Sigmoid colon (tissue), 7 donors: ENCODE results near the gene TMEM258. TPM values are rescaled to one million over a fixed set of nuclear protein-coding genes. Genes with fewer than 3 reads are reported as not detected.

ENCODE experiments used
- DNase-seq: peaks from one replicate; pipeline ENCODE4 v3.0.0-alpha.2; 2019
- H3K27ac ChIP-seq, 4 donors: fragments of 200-600 bp; sonication (generic); one replicate each; pipeline ENCODE4 v1.5.1; 2016 to 2019; ENCODE audit warnings: mild to moderate bottlenecking in 1 of 4
- H3K27me3 ChIP-seq, 3 donors: fragments of 200-600 bp; sonication (generic); one replicate each; pipeline ENCODE4 v1.5.1; 2019; ENCODE audit warnings: mild to moderate bottlenecking in 1 of 3
- H3K36me3 ChIP-seq, 4 donors: fragments of 200-600 bp; sonication (generic); one replicate each; pipeline ENCODE4 v1.5.1; 2016 to 2019
- H3K4me1 ChIP-seq, 4 donors: fragments of 200-600 bp; sonication (generic); one replicate each; pipeline ENCODE4 v1.5.1; 2017 to 2019
- H3K4me3 ChIP-seq, 4 donors: fragments of 200-600 bp; sonication (generic); one replicate each; pipeline ENCODE4 v1.5.1; 2017 to 2019; ENCODE audit warnings: mild to moderate bottlenecking in 2 of 4, moderate library complexity in 1 of 4
- H3K9me3 ChIP-seq, 4 donors: fragments of 200-600 bp in 3 of 4; sonication (generic) in 3 of 4; one replicate each; pipeline versions ENCODE4 v1.5.1 to v1.6.1; 2013 to 2019
- CTCF ChIP-seq, 4 experiments: fragments of 450-650 bp in 3 of 4; fragments of 200-600 bp in 1 of 4; IDR thresholded peaks; one replicate each; pipeline ENCODE4 v1.5.1; 2016 to 2019; ENCODE audit warnings: antibody characterized with exemption in 4 of 4, mild to moderate bottlenecking in 3 of 4, moderate library complexity in 2 of 4
- EP300 ChIP-seq, 4 donors: sonication (generic); formaldehyde crosslinking; IDR thresholded peaks; one replicate each; pipeline ENCODE4 v1.6.1; 2017; ENCODE audit warnings: antibody characterized with exemption in 4 of 4
- POLR2A ChIP-seq, 2 donors: fragments of 450-650 bp; IDR thresholded peaks; one replicate each; pipeline ENCODE4 v1.6.1; 2016; ENCODE audit warnings: antibody characterized with exemption in 2 of 2, mild to moderate bottlenecking in 2 of 2, moderate library complexity in 2 of 2
- POLR2AphosphoS5 ChIP-seq, 4 donors: sonication (generic); formaldehyde crosslinking; IDR thresholded peaks; one replicate each; pipeline ENCODE4 v1.6.1; 2017; ENCODE audit warnings: antibody characterized with exemption in 4 of 4
- WGBS, 2 donors: extraction: QIAGEN DNeasy Blood & Tissue Kit; methylation state at CpG; one replicate each; pipeline ENCODE4 v1.1.7; 2013; 5-methylcytosine and 5-hydroxymethylcytosine counted together
- intact Hi-C: fragments of 100-400 bp; cut with DNase I; formaldehyde crosslinking; loops from one replicate; pipeline ENCODE4 v1.15.1; 2023
- polyA plus RNA-seq, 3 donors: library from polyadenylated mRNA; stranded (reverse); fragments of 200-250 nt; gene quantifications; one replicate each; pipeline ENCODE4 v1.2.3, GENCODE V29; 2013
- total RNA-seq, 4 donors: library from RNA; depleted of rRNA; stranded (reverse); fragments of >200 nt; gene quantifications; one replicate each; pipeline ENCODE4 v1.1.0, GENCODE V29; 2016
- donor health status: healthy with polysubstance abuse.
- donor health status: Bipolar disorder and iron deficiency.
- donor health status: healthy.

TMEM258 gene
- total and polyA plus RNA-seq, 7 donors, result 39.9 to 224 (median 64.7) TPM

DNA sequence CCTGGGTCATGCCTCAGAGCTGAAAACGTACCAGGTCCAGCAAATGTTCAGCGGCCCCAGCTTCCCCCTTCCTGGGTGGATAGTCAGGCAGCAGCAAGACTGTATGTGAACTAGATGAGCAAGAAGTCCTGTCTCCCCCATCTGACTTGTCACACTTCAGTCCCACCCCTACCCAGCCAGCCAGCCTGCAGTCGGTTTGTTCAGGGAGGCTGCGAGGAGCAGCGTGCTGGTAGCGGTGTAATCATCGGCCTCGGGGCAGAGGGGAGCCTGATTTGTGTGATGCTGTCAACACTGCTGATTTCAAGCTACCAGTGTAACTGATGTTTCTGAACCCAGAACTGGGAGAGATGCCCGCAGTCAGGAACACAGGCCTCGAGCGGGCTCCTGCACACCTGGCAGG is 9.6 kb downstream of the TMEM258 start:
- Histone ChIP-seq H3K4me1 (peaks cover 0 to under 1% (median 0%) of the 10 kb centered on the region in 4 donors), H3K4me3 (no peak overlapping the region), H3K9me3 (no peaks in the 10 kb centered on the region), H3K27ac (no peak overlapping the region), H3K36me3 (peaks cover 12 to 46% (median 27%) of the 10 kb centered on the region in 4 donors), H3K27me3 (no peaks in the 10 kb centered on the region)
- TF ChIP-seq CTCF (IDR thresholded peaks at IDR 0.05), result no peak
- no peak for TF ChIP-seq POLR2A (IDR thresholded peaks at IDR 0.05)
- TF ChIP-seq EP300 (IDR thresholded peaks at IDR 0.05), result no peak
- TF ChIP-seq POLR2AphosphoS5 (IDR thresholded peaks at IDR 0.05), result no peak
- WGBS, 2 donors, result 90 to 92% methylated on average over 11 of the region's 11 CpGs
- no peak for DNase-seq
- intact Hi-C loops, result no loop called here

DNA sequence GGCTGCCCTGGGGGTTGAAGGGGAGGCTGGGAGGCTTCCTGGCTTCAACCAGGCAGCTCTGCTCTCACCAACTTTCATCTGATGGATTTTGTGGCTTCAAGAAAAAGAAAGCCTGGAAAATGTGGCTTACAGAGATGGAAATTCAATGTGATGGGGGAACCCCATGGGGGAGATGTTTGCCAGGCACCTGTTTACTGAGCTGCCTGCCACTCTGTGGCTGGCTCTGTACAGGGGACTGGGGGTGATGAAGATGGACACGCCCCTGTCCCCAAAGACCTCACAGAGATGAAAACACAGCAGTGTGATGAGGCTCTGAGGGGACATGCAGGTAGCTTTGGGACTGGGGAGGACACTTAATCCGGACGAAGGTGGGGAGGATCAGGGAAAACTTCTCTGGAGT is 10.1 kb downstream of the TMEM258 start:
- DNase-seq, result no peak
- peaks cover 7 to 40% (median 22%) of the 10 kb centered on the region in 4 donors for H3K36me3 ChIP-seq
- H3K4me1 ChIP-seq, result peaks cover 0 to 6% (median 5%) of the 10 kb centered on the region in 4 donors
- no peak overlapping the region for H3K4me3 ChIP-seq
- no peak for TF ChIP-seq POLR2AphosphoS5 (IDR thresholded peaks at IDR 0.05)
- TF ChIP-seq CTCF (IDR thresholded peaks at IDR 0.05), result no peak
- TF ChIP-seq EP300 (IDR thresholded peaks at IDR 0.05), result no peak
- TF ChIP-seq POLR2A (IDR thresholded peaks at IDR 0.05), result no peak
- intact Hi-C loops, result no loop called here
- no peaks in the 10 kb centered on the region for H3K9me3 ChIP-seq
- 92 to 94% methylated on average over 3 of the region's 3 CpGs for WGBS, 2 donors
- peaks cover 0 to 4% (median 0%) of the 10 kb centered on the region in 3 donors for H3K27me3 ChIP-seq
- no peak overlapping the region for H3K27ac ChIP-seq

GRCh38 chr11:61781585-61781984 is 10.8 kb downstream of the TMEM258 start:
- no peak overlapping the region for H3K4me3 ChIP-seq
- WGBS, 2 donors, result 85 to 87% methylated on average over 5 of the region's 5 CpGs
- peaks cover 0 to 11% (median 9%) of the 10 kb centered on the region in 4 donors for H3K4me1 ChIP-seq
- H3K36me3 ChIP-seq, result peaks cover under 1 to 33% (median 16%) of the 10 kb centered on the region in 4 donors
- DNase-seq, result no peak
- TF ChIP-seq EP300 (IDR thresholded peaks at IDR 0.05), result no peak
- TF ChIP-seq CTCF (IDR thresholded peaks at IDR 0.05), result no peak
- no peak for TF ChIP-seq POLR2A (IDR thresholded peaks at IDR 0.05)
- no peak for TF ChIP-seq POLR2AphosphoS5 (IDR thresholded peaks at IDR 0.05)
- no peaks in the 10 kb centered on the region for H3K9me3 ChIP-seq
- peaks cover 0 to 9% (median 0%) of the 10 kb centered on the region in 3 donors for H3K27me3 ChIP-seq
- intact Hi-C loops, result no loop called here
- no peak overlapping the region for H3K27ac ChIP-seq

DNA sequence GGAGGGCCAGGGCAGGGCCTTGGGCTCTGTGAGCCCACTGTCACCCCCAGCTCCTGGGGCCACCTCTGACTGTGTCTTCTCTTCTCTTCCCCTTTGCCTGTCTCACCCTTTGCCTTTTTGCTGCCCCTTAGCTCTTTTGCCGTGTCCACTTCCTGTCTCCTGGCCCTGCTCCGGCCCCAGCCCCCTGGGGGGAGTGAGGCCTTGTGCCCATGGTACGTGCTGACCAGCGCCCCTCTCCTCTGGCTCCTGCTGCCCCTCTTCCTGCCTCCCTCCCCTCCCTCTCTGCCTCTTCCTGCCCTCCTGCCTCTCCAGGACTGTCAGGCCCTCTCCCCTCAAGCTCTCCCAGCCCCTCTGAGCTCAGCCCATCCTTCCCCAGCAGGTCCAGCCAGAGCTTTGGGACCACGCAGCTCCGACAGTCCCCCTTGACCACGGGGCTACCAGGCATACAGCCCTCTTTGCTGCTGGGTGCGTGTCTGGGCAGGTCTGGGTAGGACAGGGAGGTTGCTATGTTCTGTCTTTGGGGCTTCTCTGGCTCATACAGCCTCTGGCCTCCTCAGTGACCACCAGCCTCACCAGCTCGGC is 11.7 kb downstream of the TMEM258 start:
- Histone ChIP-seq H3K27ac (no peak overlapping the region), H3K27me3 (peaks cover 0 to 9% (median 0%) of the 10 kb centered on the region in 3 donors), H3K4me1 (peaks cover 0 to 11% (median 9%) of the 10 kb centered on the region in 4 donors), H3K36me3 (peaks cover 0 to 24% (median 10%) of the 10 kb centered on the region in 4 donors), H3K4me3 (no peak overlapping the region), H3K9me3 (no peaks in the 10 kb centered on the region)
- intact Hi-C loops, result no loop called here
- 87% methylated on average over 9 of the region's 9 CpGs for WGBS, 2 donors
- DNase-seq, result no peak
- TF ChIP-seq EP300 (IDR thresholded peaks at IDR 0.05), result no peak
- no peak for TF ChIP-seq POLR2A (IDR thresholded peaks at IDR 0.05)
- TF ChIP-seq POLR2AphosphoS5 (IDR thresholded peaks at IDR 0.05), result no peak
- TF ChIP-seq CTCF (IDR thresholded peaks at IDR 0.05), result no peak
